HG03442 (cell line): ENCODE measurements around the gene ATRIP.
"Not testable (repeated sequence)": the region's sequence is repeated elsewhere in the genome, so short reads cannot be mapped to it uniquely, and the experiment has no call there.

Experiments
- ATAC-seq: cut with Tn5 transposase; IDR thresholded peaks from one replicate; pipeline ENCODE4 v1.9.1; 2021; ENCODE audit warnings: mild to moderate bottlenecking, moderate library complexity; ENCODE audit not compliant: unreplicated experiment

Gene ATRIP

GRCh38 chr3:48446425-48447193 lies at the start of gene ATRIP:
Gene ATRIP (plus strand): TSS chr3:48446737. CDS start chr3:48446846, 109 bp downstream.
- peak; percentile 87 for ATAC-seq

- ATAC-seq, result no peak
Measured at GRCh38 chr3:48397767-48398681, 48.5 kb upstream of the ATRIP start.

GRCh38 chr3:48398701-48399386 lies 47.7 kb upstream of the ATRIP start:
- ATAC-seq, result no peak

GRCh38 chr3:48399387-48400172 lies 47.0 kb upstream of the ATRIP start:
- no peak for ATAC-seq

GRCh38 chr3:48400824-48401433 lies 45.6 kb upstream of the ATRIP start:
- ATAC-seq, result no peak

GRCh38 chr3:48401434-48401901 lies 45.1 kb upstream of the ATRIP start:
- ATAC-seq, result not testable (repeated sequence)

GRCh38 chr3:48402281-48402732 lies 44.2 kb upstream of the ATRIP start:
- ATAC-seq, result no peak

- ATAC-seq, result no peak
Measured at GRCh38 chr3:48402907-48403306, 43.6 kb upstream of the ATRIP start.

- ATAC-seq, result no peak
Measured at GRCh38 chr3:48403533-48404439, 42.8 kb upstream of the ATRIP start.

- no peak for ATAC-seq
Measured at GRCh38 chr3:48404440-48405342, 41.8 kb upstream of the ATRIP start.

- ATAC-seq, result no peak
Measured at GRCh38 chr3:48405343-48405881, 41.1 kb upstream of the ATRIP start.

- ATAC-seq, result no peak
Measured at GRCh38 chr3:48405971-48406370, 40.6 kb upstream of the ATRIP start.

- ATAC-seq, result no peak
Measured at GRCh38 chr3:48406443-48407431, 39.8 kb upstream of the ATRIP start.

GRCh38 chr3:48407542-48408099 lies 38.9 kb upstream of the ATRIP start:
- ATAC-seq, result no peak

- ATAC-seq, result no peak
Measured at GRCh38 chr3:48408823-48409281, 37.7 kb upstream of the ATRIP start.
